Measurements from ENCODE around the gene PDK1.

Gene PDK1

DNA sequence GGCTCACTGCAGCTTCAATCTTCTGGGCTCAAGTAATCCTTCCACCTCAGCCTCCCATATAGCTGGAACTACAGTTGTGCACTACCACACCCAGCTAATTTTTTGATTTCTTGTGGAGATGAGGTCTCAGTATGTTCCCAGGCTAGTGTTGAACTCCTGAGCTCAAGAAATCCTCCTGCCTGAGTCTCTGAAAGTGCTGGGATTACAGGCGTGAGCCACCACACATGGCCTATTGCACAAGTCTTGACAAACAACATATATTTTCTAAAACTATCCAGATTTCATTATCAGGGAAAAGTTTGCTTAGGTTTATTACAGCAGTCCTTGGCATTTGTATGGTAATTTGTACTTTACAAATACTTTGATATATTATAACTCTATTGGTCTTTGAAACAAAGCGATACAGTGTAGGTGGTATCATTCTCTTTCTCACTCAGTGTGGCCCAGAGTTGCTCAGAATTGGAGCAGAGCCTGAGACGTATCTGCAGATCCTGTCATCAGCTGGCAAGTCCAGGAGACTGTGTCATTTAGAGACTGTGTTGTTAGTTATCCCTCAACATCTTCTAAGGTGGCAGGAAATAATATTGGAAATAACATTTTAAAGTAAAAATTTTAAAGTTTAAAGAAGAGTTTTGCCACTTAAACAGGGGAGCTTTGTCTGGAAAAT, 41.4 kb downstream of the PDK1 start:
- no peak for DNase-seq (ENCODE audit: low read depth)

GRCh38 chr2:172599947-172600346, 44.1 kb downstream of the PDK1 start:
- DNase-seq (ENCODE audit: low read depth), result no peak

DNA sequence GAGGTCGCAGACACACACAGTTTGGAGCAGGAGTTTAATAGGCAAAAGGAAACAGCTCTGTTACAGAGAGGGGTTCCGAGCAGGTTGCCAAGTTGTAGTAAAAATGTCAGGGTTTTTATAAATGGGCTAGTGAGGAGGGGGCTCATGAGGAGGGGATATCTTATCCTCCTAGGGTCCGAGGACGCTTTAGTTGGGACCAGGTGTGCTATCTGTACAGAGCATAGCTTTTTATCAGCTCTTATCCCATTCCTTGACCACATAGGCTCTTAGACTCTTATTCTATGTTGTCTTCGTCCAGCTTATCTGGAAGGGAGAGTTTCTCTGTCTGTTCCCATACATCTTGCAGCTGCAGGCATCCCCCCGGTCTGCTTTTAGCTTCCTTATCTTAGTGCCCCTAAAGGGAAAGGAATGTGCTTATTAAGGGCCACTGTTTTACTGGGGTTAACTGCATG, 44.7 kb downstream of the PDK1 start:
- DNase-seq (ENCODE audit: low read depth), result no peak

- DNase-seq (ENCODE audit: low read depth), result no peak
Observed at GRCh38 chr2:172606285-172606684, 50.4 kb downstream of the PDK1 start.

DNA sequence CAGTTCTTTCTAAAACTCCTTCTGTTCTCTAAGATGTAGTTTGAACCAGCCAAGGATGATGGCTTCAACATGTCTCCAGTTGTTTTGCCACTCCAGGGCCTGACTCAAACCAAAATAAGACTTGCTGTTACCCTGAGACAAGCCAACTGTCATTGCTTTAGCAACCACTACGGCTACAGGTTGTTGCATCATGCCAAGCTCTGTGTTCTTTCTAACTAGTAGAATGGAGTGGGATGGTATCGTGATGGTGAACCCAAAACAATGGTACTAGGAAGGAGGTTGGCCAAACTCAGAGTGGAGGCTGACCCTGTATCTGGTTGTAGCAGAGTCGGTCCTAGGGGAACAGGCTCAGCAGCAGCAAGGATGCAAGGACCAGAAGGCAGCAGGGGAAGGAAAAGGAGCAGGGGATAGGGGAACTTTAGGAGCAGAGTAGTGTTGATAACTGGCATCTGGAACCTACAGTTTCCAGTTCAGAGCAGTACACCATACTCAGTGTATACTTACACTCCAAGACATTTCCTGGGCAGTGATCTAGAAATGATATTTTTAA, 51.6 kb downstream of the PDK1 start:
- no peak for DNase-seq (ENCODE audit: low read depth)

DNA sequence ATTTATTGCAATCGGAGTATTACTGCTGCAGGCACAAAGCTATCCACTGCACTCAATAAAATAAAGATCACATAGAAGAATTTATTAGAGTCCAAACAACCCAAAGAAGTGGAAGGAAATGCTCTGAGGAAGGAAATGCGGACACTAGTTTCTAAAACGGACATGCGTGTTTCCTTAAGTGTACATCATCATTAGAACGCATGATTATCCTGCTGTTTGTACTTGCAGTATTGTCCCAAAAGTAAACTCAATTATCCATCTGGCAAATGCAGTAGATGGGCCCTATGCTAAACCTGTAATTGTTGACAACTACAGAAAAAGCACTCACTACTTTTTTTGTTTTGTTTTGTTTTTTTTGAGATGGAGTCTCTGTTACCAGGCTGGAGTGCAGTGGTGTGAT, 53.6 kb downstream of the PDK1 start:
- DNase-seq (ENCODE audit: low read depth), result no peak

DNA sequence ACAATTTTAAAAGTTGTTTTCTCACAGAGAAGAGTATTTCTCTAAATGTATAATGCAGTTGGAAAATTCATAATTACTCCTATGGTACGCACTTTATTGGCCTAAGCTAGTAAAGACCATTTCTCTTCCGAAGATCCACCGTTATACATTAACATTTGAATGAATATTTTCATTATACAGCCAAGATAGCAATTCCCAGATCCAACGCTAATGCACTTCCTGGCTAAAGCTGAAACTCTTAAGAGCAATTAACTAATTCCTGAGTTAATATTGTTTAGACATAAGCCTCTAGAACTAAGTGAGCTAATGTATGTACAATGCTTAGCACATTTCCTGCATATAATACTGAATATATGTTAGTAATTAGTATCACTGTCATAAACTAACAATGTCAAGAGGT, 56.2 kb downstream of the PDK1 start:
- DNase-seq (ENCODE audit: low read depth), result no peak

GRCh38 chr2:172613040-172613439, 57.1 kb downstream of the PDK1 start:
- DNase-seq (ENCODE audit: low read depth), result no peak

DNA sequence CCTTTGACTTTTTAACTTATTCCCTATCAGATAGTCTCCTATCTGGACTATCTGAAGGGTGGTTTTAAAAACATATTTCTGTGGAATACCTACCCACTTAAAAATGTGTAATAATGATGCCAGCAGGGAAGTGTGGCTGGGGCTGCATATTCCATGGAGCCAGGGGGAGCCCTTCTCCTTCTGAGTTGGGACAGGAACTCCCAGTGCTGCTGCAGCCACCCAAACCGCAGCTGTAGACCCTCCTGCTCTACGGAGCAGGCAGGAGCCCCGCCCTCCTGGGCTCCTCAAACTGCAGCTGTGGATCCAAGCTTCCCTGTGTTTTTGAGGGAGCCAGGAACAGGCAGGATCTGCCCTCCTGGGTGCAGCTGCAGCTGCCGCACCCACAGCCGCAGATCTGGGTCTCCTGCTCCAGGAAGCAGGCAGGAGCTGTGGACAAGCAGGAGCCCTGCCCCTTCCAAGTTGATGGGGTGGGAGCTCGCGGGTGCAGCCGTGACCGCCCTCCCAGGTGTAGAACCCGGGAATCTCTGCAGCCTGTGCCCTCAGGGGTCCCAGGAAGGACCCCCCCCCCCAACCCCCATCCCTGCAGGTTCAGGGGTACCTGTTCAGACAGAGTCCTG, 57.8 kb downstream of the PDK1 start:
- no peak for DNase-seq (ENCODE audit: low read depth)

- DNase-seq (ENCODE audit: low read depth), result no peak
Observed at GRCh38 chr2:172614932-172615331, 59.0 kb downstream of the PDK1 start.

GRCh38 chr2:172615727-172616261, 59.9 kb downstream of the PDK1 start:
- DNase-seq (ENCODE audit: low read depth), result no peak

- no peak for DNase-seq (ENCODE audit: low read depth)
Observed at GRCh38 chr2:172617115-172617514, 61.2 kb downstream of the PDK1 start.

GRCh38 chr2:172623249-172623965, 67.5 kb downstream of the PDK1 start:
- no peak for DNase-seq (ENCODE audit: low read depth)

DNA sequence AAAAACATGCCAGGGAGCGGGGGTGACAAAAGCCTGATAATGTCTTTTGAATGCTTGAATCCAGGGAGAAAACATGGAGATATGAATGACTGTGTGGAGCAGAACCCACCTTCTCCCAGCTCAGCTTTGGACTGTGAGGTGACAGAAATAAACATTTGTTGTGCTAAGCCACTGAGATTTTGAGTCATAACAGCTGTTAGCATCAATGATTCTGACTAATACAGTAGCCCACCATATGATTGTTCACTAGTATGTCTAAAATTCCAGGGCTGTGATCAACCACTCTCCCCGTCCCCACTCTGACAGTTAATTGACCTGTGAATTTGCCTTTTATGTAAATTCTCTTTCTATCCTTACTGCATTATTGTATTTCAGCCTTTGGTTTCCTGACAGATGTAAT, 69.1 kb downstream of the PDK1 start:
- DNase-seq (ENCODE audit: low read depth), result no peak

GRCh38 chr2:172627181-172627580, 71.3 kb downstream of the PDK1 start:
- no peak for DNase-seq (ENCODE audit: low read depth)

DNA sequence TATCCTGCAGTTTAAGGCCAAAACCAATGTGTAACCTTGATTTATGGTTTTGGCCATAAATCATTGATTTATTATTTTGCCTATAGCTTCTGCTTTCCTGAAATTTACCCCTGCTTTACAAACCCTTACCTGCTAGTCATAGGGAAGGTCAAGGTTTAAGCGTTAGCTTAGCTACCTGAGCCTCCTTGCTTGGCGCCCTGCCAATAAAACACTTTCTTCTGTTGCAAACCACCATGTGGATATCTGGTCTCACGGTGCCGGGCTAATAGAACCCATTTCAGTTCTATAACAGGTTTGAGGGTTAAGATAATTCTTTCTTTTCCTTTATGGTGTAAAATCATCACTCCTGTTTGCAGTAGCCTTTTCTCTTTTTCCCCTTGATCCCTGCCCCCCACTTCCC, 72.2 kb downstream of the PDK1 start:
- DNase-seq (ENCODE audit: low read depth), result no peak

GRCh38 chr2:172629586-172629985, 73.7 kb downstream of the PDK1 start:
- DNase-seq (ENCODE audit: low read depth), result no peak

DNA sequence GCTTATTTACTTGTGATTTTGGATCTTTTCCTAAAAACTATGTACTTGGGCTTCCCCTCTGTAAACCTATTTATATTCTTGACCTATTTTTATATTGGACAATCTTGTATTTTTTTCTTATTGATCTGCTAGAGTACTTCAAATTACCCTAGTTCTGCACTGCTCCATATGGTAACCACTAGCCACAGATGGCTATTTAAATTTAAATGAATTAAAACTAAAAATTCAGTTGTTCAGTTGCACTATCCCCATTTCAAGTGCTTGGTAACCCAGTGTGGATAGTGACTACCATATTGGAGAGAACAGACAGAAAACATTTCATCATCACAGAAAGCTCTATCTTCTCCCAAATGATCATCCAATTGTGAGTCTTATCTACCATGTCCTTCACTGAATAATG, 74.3 kb downstream of the PDK1 start:
- no peak for DNase-seq (ENCODE audit: low read depth)

DNA sequence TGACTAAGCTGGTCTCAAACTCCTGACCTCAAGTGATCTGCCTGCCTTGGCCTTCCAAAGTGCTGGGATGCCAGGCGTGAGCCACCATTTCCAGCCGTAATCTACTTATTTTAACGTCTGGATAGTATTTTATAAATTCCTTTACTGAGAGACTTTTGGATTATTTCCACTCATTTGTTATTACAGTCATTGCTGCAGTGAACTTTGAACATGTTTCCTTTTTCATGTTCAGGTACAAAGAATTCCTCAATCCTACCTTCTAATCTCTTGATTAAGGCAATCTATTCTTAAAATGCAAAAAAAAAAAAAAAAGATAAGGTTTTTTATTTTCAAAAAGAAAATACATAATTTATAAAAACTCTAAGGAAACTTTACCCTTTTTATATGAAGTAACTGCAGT, 78.6 kb downstream of the PDK1 start:
- no peak for DNase-seq (ENCODE audit: low read depth)

- no peak for DNase-seq (ENCODE audit: low read depth)
Observed at GRCh38 chr2:172635548-172635947, 79.7 kb downstream of the PDK1 start.

GRCh38 chr2:172639256-172639655, 83.4 kb downstream of the PDK1 start:
- DNase-seq (ENCODE audit: low read depth), result no peak

DNA sequence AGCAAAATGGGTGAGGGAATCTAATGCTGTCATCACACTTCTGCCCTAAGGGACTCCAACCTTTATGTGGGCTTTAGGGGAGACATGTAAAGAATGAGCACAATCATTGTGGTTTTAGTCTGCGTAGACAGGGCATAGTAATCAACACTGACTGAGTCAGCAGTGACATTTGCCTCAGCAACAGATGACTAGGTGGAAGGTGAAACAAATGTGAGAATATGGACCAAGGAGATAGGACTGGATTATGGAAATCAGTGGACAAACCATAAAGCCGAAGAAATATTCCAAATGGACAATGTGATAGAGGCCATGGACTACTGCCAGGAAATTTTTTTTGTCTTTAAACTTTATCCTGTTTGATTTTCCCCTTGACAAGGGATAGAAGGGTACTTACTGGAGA, 83.9 kb downstream of the PDK1 start:
- no peak for DNase-seq (ENCODE audit: low read depth)

- no peak for DNase-seq (ENCODE audit: low read depth)
Observed at GRCh38 chr2:172640389-172640788, 84.5 kb downstream of the PDK1 start.
